RPMI7951 (cell line): Measurements from ENCODE around the gene DHRS4. TPM values are rescaled to one million over a fixed set of nuclear protein-coding genes. Genes with fewer than 3 reads are reported as not detected.
"Not testable (repeated sequence)": the region's sequence is repeated elsewhere in the genome, so short reads cannot be mapped to it uniquely, and the experiment has no call there.

Experiments
- DNase-seq: peaks from one replicate; pipeline ENCODE4 v3.0.0-alpha.2; 2012; ENCODE audit warnings: low read depth
- total RNA-seq: library from RNA; depleted of rRNA; stranded (reverse); fragments of >200 nt; shearing (Covaris generic); gene quantifications from 2 replicates; pipeline ENCODE4 v1.2.3, GENCODE V29; 2014

The DHRS4 gene
- total RNA-seq, 1 experiment from 2014 or later, result 25.1 TPM

GRCh38 chr14:23941230-23941629 is 12.3 kb upstream of the DHRS4 start:
- no peak for DNase-seq

- DNase-seq, result no peak
Measured at GRCh38 chr14:23941669-23942068, 11.9 kb upstream of the DHRS4 start.

- DNase-seq, result no peak
Measured at GRCh38 chr14:23942587-23942986, 11.0 kb upstream of the DHRS4 start.

- DNase-seq, result not testable (repeated sequence)
Measured at GRCh38 chr14:23949069-23949468, 4.5 kb upstream of the DHRS4 start.

- no peak for DNase-seq
Measured at GRCh38 chr14:23950411-23951135, 3.0 kb upstream of the DHRS4 start.

GRCh38 chr14:23951136-23951466 is 2.5 kb upstream of the DHRS4 start:
- DNase-seq, result not testable (repeated sequence)

GRCh38 chr14:23951590-23952201 is 1.9 kb upstream of the DHRS4 start:
- no peak for DNase-seq

- not testable (repeated sequence) for DNase-seq
Measured at GRCh38 chr14:23953116-23953463, 480 bp upstream of the DHRS4 start.

GRCh38 chr14:23954279-23954614 is 677 bp downstream of the DHRS4 start:
- DNase-seq, result not testable (repeated sequence)

- DNase-seq, result peak; percentile 29
Measured at GRCh38 chr14:23954965-23955364, 1.4 kb downstream of the DHRS4 start.

- not testable (repeated sequence) for DNase-seq
Measured at GRCh38 chr14:23955811-23956210, 2.2 kb downstream of the DHRS4 start.

- DNase-seq, result not testable (repeated sequence)
Measured at GRCh38 chr14:23957913-23958569, 4.5 kb downstream of the DHRS4 start.

- not testable (repeated sequence) for DNase-seq
Measured at GRCh38 chr14:23960899-23961298, 7.3 kb downstream of the DHRS4 start.

GRCh38 chr14:23961704-23962103 is 8.1 kb downstream of the DHRS4 start:
- DNase-seq, result not testable (repeated sequence)

- not testable (repeated sequence) for DNase-seq
Measured at GRCh38 chr14:23969130-23969480, 15.5 kb downstream of the DHRS4 start.

GRCh38 chr14:23969481-23970282 is 16.1 kb downstream of the DHRS4 start:
- DNase-seq, result not testable (repeated sequence)

GRCh38 chr14:23970283-23970659 is 16.7 kb downstream of the DHRS4 start:
- DNase-seq, result not testable (repeated sequence)

- DNase-seq, result not testable (repeated sequence)
Measured at GRCh38 chr14:23973178-23973577, 19.6 kb downstream of the DHRS4 start.

- DNase-seq, result not testable (repeated sequence)
Measured at GRCh38 chr14:23974041-23974440, 20.5 kb downstream of the DHRS4 start.

GRCh38 chr14:23977208-23977607 is 23.6 kb downstream of the DHRS4 start:
- peak; percentile 6 for DNase-seq

GRCh38 chr14:23981951-23982813 is 28.6 kb downstream of the DHRS4 start:
- DNase-seq, result not testable (repeated sequence)
